Right cardiac atrium (tissue), 5 donors: ENCODE results near the gene KLF7. TPM values are rescaled to one million over a fixed set of nuclear protein-coding genes. Genes with fewer than 3 reads are reported as not detected.

Experiments used
- ATAC-seq, 2 donors: fragments of 200-7000 bp; cut with Tn5 transposase; one replicate each; pipeline versions ENCODE4 v1.8.0 to v1.9.1; 2020; ENCODE audit warnings: moderate library complexity in 2 of 2, mild to moderate bottlenecking in 1 of 2
- DNase-seq, 3 donors: peaks; one replicate each; pipeline ENCODE4 v3.0.0-alpha.2; 2020
- H3K27ac ChIP-seq: one replicate; pipeline ENCODE4 v1.5.1; 2013; ENCODE audit warnings: mild to moderate bottlenecking, low read length, control low read depth, moderate library complexity
- H3K27me3 ChIP-seq: one replicate; pipeline ENCODE4 v1.6.1; 2013; ENCODE audit not compliant: control insufficient read depth, insufficient read depth
- H3K4me1 ChIP-seq: one replicate; pipeline ENCODE4 v1.6.1; 2013; ENCODE audit warnings: low read length; ENCODE audit not compliant: control insufficient read depth, insufficient read depth
- H3K4me3 ChIP-seq: one replicate; pipeline ENCODE4 v1.5.1; 2013; ENCODE audit warnings: low read length, control low read depth
- H3K9me3 ChIP-seq: one replicate; pipeline ENCODE4 v1.6.1; 2013; ENCODE audit warnings: low read length; ENCODE audit not compliant: control insufficient read depth
- WGBS: extraction: QIAGEN DNeasy Blood & Tissue Kit; methylation state at CpG from one replicate; pipeline ENCODE4 v1.1.7; 2013; 5-methylcytosine and 5-hydroxymethylcytosine counted together
- intact Hi-C, 4 donors: fragments of 100-400 bp; cut with DNase I; formaldehyde crosslinking; loops; one replicate each; pipeline versions ENCODE4 v1.11.0 to v1.14.0; 2022 to 2023
- long read RNA-seq, 4 donors: library from polyadenylated mRNA; unstranded; transcript quantifications; one replicate each; pipeline ENCODE4 v2.0.0, GENCODE V29; 2020 to 2021
- polyA plus RNA-seq: library from polyadenylated mRNA; stranded (reverse); fragments of 200-250 nt; gene quantifications from one replicate; pipeline ENCODE4 v1.2.3, GENCODE V29; 2013
- total RNA-seq, 4 donors: library from RNA; stranded (reverse); fragmentation: NEBNext Ultra II Directional; extraction: Animal tissue kit (Norgen Biotek cat#: 25700); gene quantifications; one replicate each; pipeline ENCODE4 v1.2.1, GENCODE V29; 2021
- donor health status: healthy with polysubstance abuse.
- donor health status: DM: no; HTN: yes; CAD: no.
- donor health status: DM: no; HTN: no; CAD: no.
- donor health status: DM: no; HTN: yes; CAD: no; lungs with severe emphysema.
- donor health status: DM: yes; HTN: yes; CAD: no.

Gene KLF7
- total RNA-seq = 10 to 100 TPM; 18.2 to 35.6 (median 27.0) TPM
- polyA plus RNA-seq = 6.0 TPM
- long read RNA-seq, donor 1, full-length matches to known transcripts = 6 of 28 reads
- long read RNA-seq, donor 1, partial matches to known transcripts = 3 of 28 reads
- long read RNA-seq, donor 1, other reads (novel, unspliced or antisense) = 19 of 28 reads
- long read RNA-seq, donor 2, full-length matches to known transcripts = 1 of 3 reads
- long read RNA-seq, donor 2, partial matches to known transcripts = 1 of 3 reads
- long read RNA-seq, donor 2, other reads (novel, unspliced or antisense) = 1 of 3 reads
- long read RNA-seq, donor 3, full-length matches to known transcripts = 12 of 44 reads
- long read RNA-seq, donor 3, partial matches to known transcripts = 25 of 44 reads
- long read RNA-seq, donor 3, other reads (novel, unspliced or antisense) = 7 of 44 reads
- long read RNA-seq, donor 4, full-length matches to known transcripts = 2 of 4 reads
- long read RNA-seq, donor 4, partial matches to known transcripts = 2 of 4 reads
- long read RNA-seq, donor 4, other reads (novel, unspliced or antisense) = 0 of 4 reads

DNA sequence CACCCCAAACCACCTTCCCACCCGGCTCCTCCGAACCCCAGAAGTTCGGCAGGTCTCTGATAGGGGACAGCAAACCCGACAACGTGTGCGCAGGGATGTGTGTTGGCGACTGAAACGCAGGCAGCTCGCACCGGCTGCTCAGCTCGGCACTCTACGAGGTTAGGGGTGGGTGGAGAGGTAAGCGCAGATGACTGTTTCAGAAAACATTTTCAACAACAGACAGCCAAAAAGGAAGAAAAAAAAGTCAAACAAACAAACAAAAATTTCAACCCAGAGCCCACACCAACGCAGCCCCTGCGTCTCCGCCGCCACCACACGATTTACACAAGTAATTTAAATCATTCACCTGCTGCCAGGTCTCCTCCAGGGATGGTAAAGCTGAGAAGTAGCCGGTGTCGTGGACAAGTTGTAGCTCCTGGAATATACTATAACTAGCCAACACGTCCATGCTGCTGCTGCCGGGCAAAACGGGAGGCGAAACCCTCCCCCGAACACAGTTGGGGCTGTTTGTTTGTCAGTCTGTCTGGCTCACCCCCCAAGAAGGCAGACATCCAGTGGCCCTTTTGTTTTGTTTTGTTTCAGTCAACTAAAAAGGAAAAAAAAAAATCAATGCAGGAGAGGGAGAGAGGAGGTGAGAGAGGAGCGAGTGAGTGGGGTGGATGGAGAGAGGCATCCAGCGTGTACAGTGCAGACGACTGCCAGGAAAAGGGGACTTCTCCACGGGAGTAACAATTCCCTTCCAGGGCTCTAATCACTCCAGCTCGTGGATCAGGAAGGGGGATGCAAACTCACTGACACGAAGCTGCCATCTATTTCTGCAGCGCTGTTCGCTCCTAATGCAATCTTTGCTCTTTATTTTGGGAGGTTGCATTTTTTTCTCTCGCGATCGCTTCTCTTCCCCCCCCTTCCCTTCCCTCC lies at the start of gene KLF7:
Gene KLF7 (minus strand): TSS at position 828 of the 918 bp plus-strand sequence. CDS start 380 bp downstream, at position 448.
- H3K4me3 ChIP-seq = peak within 1 kb of the TSS; percentile 97
- peaks cover 5% of the 10 kb centered on the region for H3K4me1 ChIP-seq
- intact Hi-C loops = loop anchor here in 3 of 4 donors (5.0 to 10.0 kb wide), 6 partner anchors 167 to 309 kb away; no protein-coding TSS in a partner anchor
- peak; percentile 45 to 78 (median 72) for DNase-seq
- WGBS = 0% methylated on average over 36 of the region's 36 CpGs
- H3K9me3 ChIP-seq = no peaks in the 10 kb centered on the region
- peak within 1 kb of the TSS; percentile 99 for H3K27ac ChIP-seq
- ATAC-seq = peak; percentile 19 to 31
- no peaks in the 10 kb centered on the region for H3K27me3 ChIP-seq

DNA sequence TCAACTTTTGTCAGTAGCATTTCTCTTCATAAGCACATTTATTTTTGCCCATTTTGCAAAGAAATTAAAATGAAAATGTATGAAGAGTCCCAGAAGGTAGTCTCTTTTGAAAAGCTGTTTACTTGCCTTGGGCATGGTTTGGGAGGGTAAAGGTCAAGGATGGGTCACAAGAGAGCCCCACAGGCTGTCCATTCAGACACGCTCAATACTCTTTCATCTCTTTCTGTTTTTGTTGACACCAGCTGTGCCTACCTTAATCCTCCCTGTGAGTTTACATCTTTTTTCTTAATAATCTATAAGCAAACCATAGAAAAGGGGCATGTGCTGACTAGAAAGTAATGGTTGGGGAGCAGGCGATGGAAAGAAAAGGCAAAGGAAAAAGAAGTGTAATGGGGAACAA lies 49.6 kb upstream of the KLF7 start:
- no peak for ATAC-seq
- Histone ChIP-seq H3K27ac (no peak overlapping the region), H3K27me3 (no peaks in the 10 kb centered on the region), H3K9me3 (no peaks in the 10 kb centered on the region), H3K4me1 (no peaks in the 10 kb centered on the region), H3K4me3 (no peak overlapping the region)
- 92% methylated on average over 2 of the region's 2 CpGs for WGBS
- DNase-seq = no peak
- intact Hi-C loops = no loop called here

DNA sequence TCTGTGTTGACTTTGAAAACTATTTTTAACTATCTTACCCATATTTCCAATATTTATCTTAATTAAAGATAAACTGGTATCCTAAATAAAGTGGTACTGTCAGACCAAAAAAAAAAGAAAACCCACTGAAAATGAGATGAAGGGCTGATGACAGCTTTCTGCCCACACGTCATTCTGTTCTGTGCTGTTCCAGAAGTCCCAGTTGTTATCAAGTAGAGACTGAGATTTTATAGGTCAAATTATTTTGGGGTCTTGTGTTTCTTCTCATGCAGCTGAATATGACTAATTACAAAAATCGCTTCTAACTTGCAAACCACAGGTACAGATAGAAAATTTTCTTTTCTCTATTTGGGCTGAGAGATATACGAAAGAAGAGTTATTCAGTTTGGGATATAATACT lies 48.7 kb upstream of the KLF7 start:
- Histone ChIP-seq H3K27ac (no peak overlapping the region), H3K4me1 (no peaks in the 10 kb centered on the region), H3K4me3 (no peak overlapping the region), H3K27me3 (no peaks in the 10 kb centered on the region), H3K9me3 (no peaks in the 10 kb centered on the region)
- 55% methylated on average over 3 of the region's 3 CpGs for WGBS
- no peak for DNase-seq
- intact Hi-C loops = no loop called here
- no peak for ATAC-seq

DNA sequence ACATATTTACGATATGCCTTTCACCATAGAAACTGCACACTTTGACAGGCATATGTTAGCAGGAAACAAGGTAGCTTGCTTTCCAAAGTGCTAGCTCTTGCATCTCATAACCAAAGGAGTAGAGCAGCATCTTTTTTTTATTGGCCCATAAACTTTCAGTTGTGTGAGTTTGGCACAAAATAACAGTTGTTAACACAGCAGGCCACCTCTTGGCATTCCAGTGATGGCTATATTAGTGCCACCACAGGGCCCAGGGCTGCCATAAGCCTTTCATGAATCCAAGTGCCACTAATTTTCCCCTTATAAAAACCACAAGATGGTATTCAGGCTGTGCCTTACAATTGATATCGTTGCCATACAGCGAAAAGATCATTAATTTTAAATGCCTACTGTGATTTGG lies 40.3 kb upstream of the KLF7 start:
- Histone ChIP-seq H3K27me3 (no peaks in the 10 kb centered on the region), H3K4me3 (no peak overlapping the region), H3K9me3 (no peaks in the 10 kb centered on the region), H3K27ac (no peak overlapping the region), H3K4me1 (no peaks in the 10 kb centered on the region)
- 87% methylated on average over 3 of the region's 3 CpGs for WGBS
- intact Hi-C loops = no loop called here
- no peak for DNase-seq
- no peak for ATAC-seq

DNA sequence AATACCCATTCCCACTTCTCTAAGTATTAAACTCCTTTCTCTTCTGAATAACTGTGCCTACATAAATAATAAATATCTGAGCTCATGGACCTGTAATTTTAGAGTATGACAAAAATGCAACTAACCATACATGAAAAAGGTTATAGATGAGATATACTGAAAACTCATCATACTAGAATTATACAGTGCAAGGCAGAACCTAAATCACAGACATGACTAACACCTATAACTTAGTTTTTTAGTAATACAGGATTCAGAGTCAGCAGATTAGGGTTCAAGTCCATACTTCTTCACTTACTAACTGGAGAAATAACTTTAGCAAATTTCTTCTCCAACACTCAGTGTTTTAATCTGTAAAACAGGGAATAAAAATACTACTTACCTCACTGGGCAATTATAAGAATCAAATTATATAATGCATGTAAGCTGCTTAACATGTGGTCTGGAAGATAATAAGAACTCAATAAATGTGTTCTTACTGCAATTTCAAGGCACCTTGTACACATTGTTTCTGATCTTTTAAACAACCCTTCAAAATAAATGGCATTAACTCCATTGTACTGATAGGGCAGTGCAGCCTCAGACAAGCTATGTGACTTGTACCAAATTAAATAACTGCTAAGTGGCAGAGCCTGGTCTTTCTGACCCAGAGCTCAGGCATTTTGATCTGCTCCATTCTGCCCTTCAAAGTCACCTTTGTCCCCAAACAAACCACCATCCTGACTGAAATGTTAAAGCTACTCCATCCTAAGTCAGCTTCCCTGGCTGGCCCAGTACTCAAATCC lies 39.6 kb upstream of the KLF7 start:
- Histone ChIP-seq H3K27me3 (no peaks in the 10 kb centered on the region), H3K9me3 (no peaks in the 10 kb centered on the region), H3K4me1 (no peaks in the 10 kb centered on the region), H3K27ac (no peak overlapping the region), H3K4me3 (no peak overlapping the region)
- intact Hi-C loops = no loop called here
- ATAC-seq (no peak), DNase-seq (no peak)

DNA sequence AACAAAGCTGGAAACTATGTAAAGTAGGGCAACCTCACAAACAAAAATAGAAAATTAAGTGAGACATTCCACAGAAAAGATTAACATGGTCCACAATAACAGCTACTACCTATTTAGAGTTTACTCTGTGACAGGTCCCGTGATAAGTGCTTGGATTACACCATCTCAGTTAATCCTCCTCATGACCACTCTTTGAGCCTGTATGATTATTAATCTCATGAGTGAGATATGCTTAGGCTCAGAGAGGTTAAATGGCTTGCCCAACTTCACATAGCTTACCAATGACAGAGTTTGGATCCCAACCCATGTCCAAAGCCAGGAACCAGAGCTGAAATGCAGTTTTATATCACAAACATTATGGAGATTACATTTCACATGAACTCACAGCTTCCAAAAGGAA lies 37.3 kb upstream of the KLF7 start:
- H3K27ac ChIP-seq = no peak overlapping the region
- H3K4me1 ChIP-seq = no peaks in the 10 kb centered on the region
- DNase-seq (no peak), ATAC-seq (no peak)
- intact Hi-C loops = no loop called here
- no peak overlapping the region for H3K4me3 ChIP-seq
- no peaks in the 10 kb centered on the region for H3K9me3 ChIP-seq
- 43% methylated on average over 1 of the region's 1 CpG for WGBS
- no peaks in the 10 kb centered on the region for H3K27me3 ChIP-seq

DNA sequence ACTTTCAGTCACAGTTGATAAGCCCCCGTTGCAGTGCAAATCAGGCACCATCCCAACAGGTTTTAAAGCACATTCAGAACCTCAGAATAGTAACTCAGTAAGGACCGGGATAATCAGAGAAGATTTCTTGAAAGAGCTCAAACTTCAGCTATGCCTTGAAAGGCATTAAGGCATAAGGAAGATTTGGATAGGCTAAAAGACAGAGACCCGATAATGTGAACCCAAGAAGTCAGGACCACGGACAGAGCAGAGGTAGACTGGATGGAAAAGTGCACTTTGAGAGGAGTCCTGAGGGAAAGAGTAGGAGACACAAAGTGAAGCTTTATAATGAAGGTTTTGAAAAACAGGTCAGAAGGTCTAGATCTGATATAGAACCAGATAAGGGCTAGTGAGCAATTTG lies 36.9 kb upstream of the KLF7 start:
- H3K27me3 ChIP-seq = no peaks in the 10 kb centered on the region
- ATAC-seq (no peak), DNase-seq (no peak)
- whole genome bisulfite sequencing = 25% methylated on average over 4 of the region's 4 CpGs
- H3K9me3 ChIP-seq = no peaks in the 10 kb centered on the region
- no peak overlapping the region for H3K4me3 ChIP-seq
- intact Hi-C loops = no loop called here
- no peaks in the 10 kb centered on the region for H3K4me1 ChIP-seq
- H3K27ac ChIP-seq = no peak overlapping the region

DNA sequence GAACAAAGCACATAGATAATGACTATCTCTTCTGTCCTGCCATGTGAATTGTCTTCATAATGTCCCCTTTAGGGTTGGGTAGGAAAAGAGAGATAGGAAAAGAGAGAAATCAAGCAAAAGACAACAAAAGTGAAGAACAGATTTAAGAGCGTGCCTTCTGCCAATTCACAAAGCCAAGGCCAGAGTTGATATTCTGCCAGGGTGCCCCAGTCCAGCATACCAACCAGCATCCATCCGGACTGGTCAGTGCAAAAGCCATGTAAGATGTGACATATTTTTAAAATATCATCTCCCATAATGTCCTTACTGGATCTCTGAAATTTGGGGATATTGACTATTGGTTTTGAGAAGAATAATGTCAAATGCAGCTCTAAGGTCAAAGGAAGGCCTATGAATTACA lies 35.7 kb upstream of the KLF7 start:
- no peaks in the 10 kb centered on the region for H3K27me3 ChIP-seq
- no peak overlapping the region for H3K27ac ChIP-seq
- intact Hi-C loops = no loop called here
- no peak for ATAC-seq
- WGBS = 97% methylated on average over 2 of the region's 2 CpGs
- no peaks in the 10 kb centered on the region for H3K4me1 ChIP-seq
- no peaks in the 10 kb centered on the region for H3K9me3 ChIP-seq
- H3K4me3 ChIP-seq = no peak overlapping the region
- no peak for DNase-seq

DNA sequence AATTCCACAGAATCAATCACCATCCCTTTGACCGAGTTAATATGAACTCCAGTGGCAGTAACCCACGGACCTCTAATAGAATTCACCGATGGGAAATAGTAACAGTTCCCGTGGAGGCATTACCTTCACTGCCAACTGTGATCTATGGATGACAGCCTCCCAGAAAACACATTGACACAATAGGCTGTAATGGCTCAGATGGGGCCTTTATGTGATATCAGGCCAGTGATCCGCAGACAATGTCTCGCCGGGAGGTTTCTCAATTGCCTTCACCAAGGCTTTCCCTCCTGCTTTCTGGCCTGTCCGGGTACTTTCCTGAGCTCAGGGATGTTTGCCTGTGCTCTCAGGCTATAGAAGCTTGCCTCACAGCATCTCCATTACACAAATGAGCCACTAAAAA lies 34.4 kb upstream of the KLF7 start:
- DNase-seq (no peak), ATAC-seq (no peak)
- no peaks in the 10 kb centered on the region for H3K4me1 ChIP-seq
- no peak overlapping the region for H3K4me3 ChIP-seq
- intact Hi-C loops = no loop called here
- H3K27me3 ChIP-seq = no peaks in the 10 kb centered on the region
- WGBS = 87% methylated on average over 8 of the region's 8 CpGs
- H3K9me3 ChIP-seq = no peaks in the 10 kb centered on the region
- H3K27ac ChIP-seq = no peak overlapping the region

DNA sequence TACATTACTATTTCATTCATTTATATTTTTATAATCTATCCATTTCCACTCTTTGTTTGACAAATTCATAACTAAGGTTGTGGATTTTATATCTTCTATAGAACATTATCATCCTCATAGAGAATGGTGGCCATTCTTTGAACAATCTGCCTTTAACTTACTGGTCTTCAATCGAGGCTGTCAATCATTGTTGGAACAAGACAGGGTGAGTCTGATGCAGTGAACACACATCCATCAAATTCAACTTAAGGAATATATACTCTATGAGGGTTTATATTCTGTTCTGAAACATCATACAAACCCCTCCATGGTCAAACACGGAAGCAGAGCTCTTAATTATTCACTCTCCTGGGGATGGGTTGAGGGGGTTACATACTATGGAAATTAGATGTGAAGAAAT lies 28.3 kb upstream of the KLF7 start:
- intact Hi-C loops = no loop called here
- DNase-seq (no peak), ATAC-seq (no peak)
- Histone ChIP-seq H3K9me3 (no peaks in the 10 kb centered on the region), H3K4me1 (no peaks in the 10 kb centered on the region), H3K27me3 (no peaks in the 10 kb centered on the region), H3K27ac (no peak overlapping the region), H3K4me3 (no peak overlapping the region)
- 68% methylated on average over 2 of the region's 2 CpGs for WGBS
